ENCODE measurements around the gene DDO. TPM values are rescaled to one million over a fixed set of nuclear protein-coding genes. Genes with fewer than 3 reads are reported as not detected.

The DDO gene
- total RNA-seq, 2 experiments from 2014 or later = not detected

DNA sequence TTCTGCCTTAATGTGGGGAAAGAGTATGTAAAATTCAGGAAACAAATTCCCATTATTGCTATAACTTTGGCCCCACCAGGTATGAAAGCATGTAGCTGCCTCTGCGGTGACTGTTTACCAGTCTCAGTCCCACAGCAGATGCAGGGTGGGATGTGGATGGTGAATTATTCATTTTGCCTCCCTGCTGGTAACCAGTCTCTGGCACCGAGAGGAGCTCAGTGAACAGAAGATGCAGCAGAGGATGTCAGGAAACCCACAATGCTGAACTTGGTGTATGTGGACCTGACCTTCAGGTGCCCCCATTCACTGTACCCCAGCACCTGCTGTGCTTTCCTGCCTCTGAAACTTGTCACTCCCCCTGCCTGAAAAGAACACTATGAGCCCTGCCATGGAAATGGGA lies 48.4 kb downstream of the DDO start:
- H3K27me3 Mint-ChIP-seq = no peaks in the 10 kb centered on the region
- peaks cover 39% of the 10 kb centered on the region for H3K4me1 Mint-ChIP-seq
- H3K36me3 Mint-ChIP-seq = no peaks in the 10 kb centered on the region
- no peaks in the 10 kb centered on the region for H3K9me3 Mint-ChIP-seq
- H3K27ac Mint-ChIP-seq = no peak overlapping the region
- no peak overlapping the region for H3K4me3 Mint-ChIP-seq
- DNase-seq = no peak

DNA sequence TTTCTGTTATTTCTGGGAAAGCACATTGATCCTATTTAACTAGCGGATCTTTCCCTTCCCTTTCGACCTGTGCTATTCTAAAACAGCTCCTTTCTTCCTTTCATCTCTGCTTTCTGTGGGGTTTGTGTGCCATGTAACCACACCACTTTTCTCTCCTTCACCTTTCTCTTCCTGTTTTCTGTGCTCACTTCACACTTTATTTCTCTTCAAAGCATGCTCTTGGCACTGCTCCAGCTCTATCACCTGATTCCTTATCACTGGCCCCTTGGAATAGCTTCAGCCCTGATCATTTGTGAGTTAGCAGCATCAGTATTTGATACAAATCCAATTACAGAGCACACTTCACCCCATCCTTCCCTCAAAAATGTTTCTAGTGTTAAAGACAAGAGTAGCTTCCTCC lies 49.1 kb downstream of the DDO start:
- Mint-ChIP-seq H3K4me3 (no peak overlapping the region), H3K36me3 (no peaks in the 10 kb centered on the region), H3K4me1 (peaks cover 39% of the 10 kb centered on the region), H3K27me3 (no peaks in the 10 kb centered on the region), H3K27ac (no peak overlapping the region), H3K9me3 (no peaks in the 10 kb centered on the region)
- DNase-seq = no peak

DNA sequence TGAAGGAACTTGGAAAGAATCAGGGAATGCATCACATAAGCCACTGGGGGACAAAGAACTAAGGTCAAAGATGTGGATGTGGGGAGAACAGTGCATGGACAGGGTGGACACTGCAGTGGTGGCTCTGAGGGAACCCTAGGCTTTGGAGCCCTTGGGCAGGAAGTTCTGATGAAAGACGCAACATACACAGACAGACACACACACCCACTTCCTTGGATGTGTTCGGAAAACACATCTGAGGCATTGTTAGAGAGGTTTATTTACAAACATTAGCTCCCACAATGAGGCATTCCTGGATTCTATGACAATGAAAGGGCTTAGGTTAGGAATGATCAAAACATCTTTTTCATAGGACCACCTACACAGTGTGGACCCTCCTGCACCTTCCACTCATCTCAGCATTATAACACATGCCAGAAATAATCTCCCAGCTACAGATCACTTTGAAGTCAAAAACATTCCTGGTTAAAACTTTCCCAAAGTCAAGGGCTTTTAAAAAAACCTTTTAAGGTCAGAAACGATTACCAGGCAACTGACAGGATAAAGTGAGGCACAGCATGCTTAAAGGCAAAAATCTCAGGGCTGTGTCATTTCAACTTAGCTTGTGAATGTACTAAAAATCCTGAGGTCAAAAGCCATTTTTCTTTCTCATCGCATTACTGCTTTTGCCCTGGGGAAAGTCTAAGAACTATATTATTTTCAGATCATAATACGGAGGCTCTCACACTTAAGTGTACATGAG lies 50.8 kb downstream of the DDO start:
- no peaks in the 10 kb centered on the region for H3K36me3 Mint-ChIP-seq
- no peak for DNase-seq
- peaks cover 2% of the 10 kb centered on the region for H3K9me3 Mint-ChIP-seq
- H3K4me3 Mint-ChIP-seq = no peak overlapping the region
- H3K4me1 Mint-ChIP-seq = peaks cover 39% of the 10 kb centered on the region
- no peak overlapping the region for H3K27ac Mint-ChIP-seq
- H3K27me3 Mint-ChIP-seq = peaks cover under 1% of the 10 kb centered on the region

DNA sequence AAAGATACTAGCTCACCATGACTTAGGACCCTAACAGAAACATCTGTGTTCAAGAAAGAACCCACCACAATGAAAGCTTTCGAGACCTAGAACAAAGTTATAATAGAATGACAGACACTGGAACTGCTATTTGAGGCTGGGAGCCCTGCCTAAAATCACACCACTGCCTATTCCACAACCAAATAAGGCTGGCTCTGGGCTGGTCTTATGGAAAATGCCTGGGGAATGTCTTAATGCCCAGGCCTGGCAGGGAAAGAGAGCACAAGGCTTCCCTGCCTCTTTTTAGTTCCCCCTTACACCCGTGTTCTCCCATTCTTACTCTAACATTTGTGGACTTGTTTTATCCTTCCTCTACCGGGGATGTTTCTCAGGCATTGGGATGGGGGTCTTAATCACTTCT lies 51.6 kb downstream of the DDO start:
- Mint-ChIP-seq H3K36me3 (no peaks in the 10 kb centered on the region), H3K9me3 (peaks cover 2% of the 10 kb centered on the region), H3K4me3 (no peak overlapping the region), H3K27me3 (peaks cover 8% of the 10 kb centered on the region), H3K4me1 (peaks cover 40% of the 10 kb centered on the region), H3K27ac (no peak overlapping the region)
- no peak for DNase-seq

DNA sequence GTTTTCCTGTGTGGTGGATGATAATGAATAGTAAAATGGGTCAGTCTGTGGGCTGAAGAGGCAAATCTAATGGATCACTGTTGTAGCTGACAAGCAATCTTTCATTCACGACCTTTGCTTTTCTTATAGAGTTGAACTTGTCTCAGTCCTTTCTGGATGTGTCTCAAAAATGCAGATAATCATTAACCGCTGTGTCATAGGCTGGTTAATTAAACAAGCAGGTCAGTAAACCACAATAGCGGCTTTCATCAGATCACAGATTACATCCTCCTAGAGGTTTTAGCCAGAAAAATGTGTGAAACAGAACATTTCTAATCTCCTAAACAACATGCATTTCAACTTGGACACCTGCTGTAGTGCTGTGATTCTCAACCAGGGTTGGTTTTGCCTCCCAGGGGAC lies 54.7 kb downstream of the DDO start:
- H3K27ac Mint-ChIP-seq = no peak overlapping the region
- peaks cover 25% of the 10 kb centered on the region for H3K4me1 Mint-ChIP-seq
- H3K27me3 Mint-ChIP-seq = peaks cover 25% of the 10 kb centered on the region
- H3K36me3 Mint-ChIP-seq = no peaks in the 10 kb centered on the region
- peaks cover 2% of the 10 kb centered on the region for H3K9me3 Mint-ChIP-seq
- DNase-seq = no peak
- H3K4me3 Mint-ChIP-seq = no peak overlapping the region

DNA sequence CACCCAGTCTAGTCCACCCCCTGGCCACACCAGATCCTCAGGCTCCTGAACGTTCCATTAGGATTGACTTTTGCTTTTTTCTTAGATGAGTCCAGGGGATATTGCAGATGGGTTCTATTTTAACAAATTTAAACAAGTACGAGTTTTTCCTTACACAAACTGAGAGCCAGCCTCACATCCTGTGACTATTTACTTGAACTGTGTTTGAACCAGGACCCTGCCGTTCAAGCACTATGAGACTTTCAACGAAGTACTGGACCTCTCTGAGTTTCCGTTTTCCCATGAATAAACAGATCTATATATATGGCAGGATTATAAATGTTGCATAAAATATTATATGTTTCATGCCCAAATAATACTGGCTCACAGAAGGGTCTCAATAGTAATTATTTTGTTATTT lies 55.8 kb downstream of the DDO start:
- no peak for DNase-seq
- Mint-ChIP-seq H3K4me3 (peak overlapping the region; percentile 23), H3K36me3 (no peaks in the 10 kb centered on the region), H3K9me3 (peaks cover 2% of the 10 kb centered on the region), H3K4me1 (peaks cover 18% of the 10 kb centered on the region), H3K27me3 (peaks cover 25% of the 10 kb centered on the region), H3K27ac (no peak overlapping the region)

DNA sequence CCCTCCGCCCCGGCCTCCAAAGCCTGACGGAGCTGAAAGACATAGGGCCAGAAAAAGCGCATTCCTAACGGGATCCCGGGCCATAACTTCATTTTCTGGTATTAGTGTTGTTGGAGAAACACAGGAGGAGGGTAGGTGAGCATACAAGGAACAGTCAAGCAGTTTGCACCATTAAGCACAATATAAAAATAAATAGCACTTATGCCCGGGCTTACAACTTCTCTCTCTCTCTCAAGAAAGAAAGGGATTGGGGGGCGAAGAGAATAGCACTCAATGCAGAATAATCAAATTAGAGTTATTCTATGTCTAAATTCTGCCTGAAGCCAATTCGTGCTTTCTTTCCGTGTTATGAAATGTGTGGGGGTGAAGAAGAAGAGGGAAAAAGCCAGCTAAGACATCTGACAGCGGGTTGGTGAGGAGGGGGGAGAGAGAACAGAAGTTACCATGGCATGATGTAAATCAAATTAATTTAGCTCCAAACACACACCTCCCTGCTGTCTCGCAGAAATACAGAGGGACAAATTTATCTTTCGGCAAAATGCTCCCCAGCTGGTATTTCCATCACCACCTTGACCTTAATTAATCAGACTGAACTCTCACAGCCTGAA lies 56.7 kb downstream of the DDO start:
- Mint-ChIP-seq H3K27ac (no peak overlapping the region), H3K4me3 (peak overlapping the region; percentile 54), H3K36me3 (no peaks in the 10 kb centered on the region), H3K27me3 (peaks cover 25% of the 10 kb centered on the region), H3K4me1 (peaks cover 14% of the 10 kb centered on the region), H3K9me3 (peaks cover 2% of the 10 kb centered on the region)
- DNase-seq = no peak

DNA sequence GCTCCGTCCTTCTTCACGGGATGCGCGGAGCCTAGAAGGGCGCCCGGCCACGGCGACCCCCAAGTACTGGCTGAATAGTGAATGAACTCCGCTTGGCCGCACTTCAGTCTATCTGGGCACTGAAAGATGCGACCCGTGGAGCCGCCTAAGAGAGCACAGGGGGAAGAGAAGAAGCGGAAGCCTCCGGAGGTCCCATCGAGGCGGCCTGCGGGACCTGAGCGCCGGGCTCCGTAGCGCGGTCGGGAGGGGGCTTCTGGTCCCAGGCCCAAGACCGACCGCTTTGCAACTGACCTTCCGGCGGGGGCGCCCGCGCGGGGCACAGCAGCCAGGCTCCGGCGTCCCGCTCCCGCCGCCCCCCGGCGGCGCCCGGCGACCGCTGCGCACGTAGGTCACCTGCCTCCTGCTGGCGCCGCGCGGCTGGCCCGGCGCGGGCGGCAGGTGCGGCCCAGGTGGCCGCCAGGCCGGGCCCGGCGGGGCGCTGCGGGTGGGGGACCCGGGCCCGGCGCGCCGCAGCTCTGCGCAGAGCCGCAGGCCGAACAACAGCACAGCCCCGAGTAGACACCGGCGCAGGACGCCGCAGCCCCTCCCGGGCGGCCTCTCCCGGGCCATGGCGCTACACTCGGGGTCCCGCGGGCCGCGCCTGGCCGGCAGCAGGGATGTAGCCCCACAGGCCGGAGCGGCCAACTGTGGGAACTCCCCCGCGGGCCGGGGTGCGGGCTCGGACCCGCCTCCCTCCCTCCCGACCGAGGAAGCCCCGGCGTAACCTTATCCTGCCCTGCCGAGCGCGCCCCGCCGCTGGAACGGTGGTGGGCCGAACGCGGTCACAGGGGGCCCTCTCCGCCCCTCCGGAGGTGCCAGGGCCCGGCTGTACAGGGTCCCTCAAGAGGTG lies 57.5 kb downstream of the DDO start, which contains the start of gene METTL24:
METTL24 (minus strand) TSS at position 686 of the 889 bp plus-strand sequence; CDS start at position 609, 77 bp downstream.
- H3K4me3 Mint-ChIP-seq = peak within 1 kb of the TSS; percentile 84
- H3K27me3 Mint-ChIP-seq = peaks cover 25% of the 10 kb centered on the region
- peaks cover 2% of the 10 kb centered on the region for H3K9me3 Mint-ChIP-seq
- no peaks in the 10 kb centered on the region for H3K36me3 Mint-ChIP-seq
- peak within 1 kb of the TSS; percentile 67 for H3K27ac Mint-ChIP-seq
- peaks cover 14% of the 10 kb centered on the region for H3K4me1 Mint-ChIP-seq
- DNase-seq = peak; percentile 37

DNA sequence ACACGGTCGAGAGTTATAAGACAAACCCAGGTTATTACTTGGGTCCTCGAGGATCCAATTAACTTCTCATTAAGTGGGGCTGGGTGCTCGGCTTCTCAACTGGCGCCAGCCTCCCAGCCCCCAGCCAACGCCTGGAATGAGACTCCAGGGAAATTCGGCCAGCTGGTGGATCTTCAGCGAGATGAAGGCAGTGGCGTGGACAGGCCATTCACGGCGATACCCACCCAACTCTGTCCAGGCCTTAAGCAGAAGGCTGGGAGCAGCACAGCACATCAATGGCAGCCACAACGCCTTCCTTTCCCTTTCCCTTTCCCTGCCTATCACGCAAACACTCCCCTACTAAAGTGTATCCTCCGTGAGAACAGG lies 58.1 kb downstream of the DDO start:
- no peak for DNase-seq
- Mint-ChIP-seq H3K36me3 (no peaks in the 10 kb centered on the region), H3K27me3 (peaks cover 25% of the 10 kb centered on the region), H3K4me1 (peaks cover 14% of the 10 kb centered on the region), H3K27ac (peak overlapping the region; percentile 67), H3K4me3 (peak overlapping the region; percentile 84), H3K9me3 (peaks cover 2% of the 10 kb centered on the region)

DNA sequence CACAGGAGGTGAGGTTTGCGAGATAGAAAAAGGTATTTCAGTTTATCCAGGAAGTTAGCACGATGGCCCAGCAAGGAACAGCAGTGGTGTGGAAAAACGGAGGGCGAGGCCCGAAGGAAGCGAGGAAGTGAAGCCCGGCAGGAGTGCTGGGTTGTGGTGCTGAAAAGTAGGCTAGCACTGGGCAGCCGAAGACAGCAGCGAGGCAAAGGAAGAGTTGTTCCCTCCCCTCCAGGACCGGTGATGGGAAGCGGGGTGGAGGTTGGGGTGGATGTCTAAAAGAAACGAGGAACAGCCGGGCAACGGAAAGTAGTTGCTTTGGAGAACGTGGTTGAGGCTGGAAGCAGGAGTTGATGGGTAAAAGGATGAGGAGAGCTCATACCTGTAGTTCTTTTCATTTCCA lies 58.6 kb downstream of the DDO start:
- H3K27me3 Mint-ChIP-seq = peaks cover 25% of the 10 kb centered on the region
- peaks cover 2% of the 10 kb centered on the region for H3K9me3 Mint-ChIP-seq
- peaks cover 14% of the 10 kb centered on the region for H3K4me1 Mint-ChIP-seq
- no peak for DNase-seq
- H3K36me3 Mint-ChIP-seq = no peaks in the 10 kb centered on the region
- no peak overlapping the region for H3K27ac Mint-ChIP-seq
- peak overlapping the region; percentile 84 for H3K4me3 Mint-ChIP-seq

DNA sequence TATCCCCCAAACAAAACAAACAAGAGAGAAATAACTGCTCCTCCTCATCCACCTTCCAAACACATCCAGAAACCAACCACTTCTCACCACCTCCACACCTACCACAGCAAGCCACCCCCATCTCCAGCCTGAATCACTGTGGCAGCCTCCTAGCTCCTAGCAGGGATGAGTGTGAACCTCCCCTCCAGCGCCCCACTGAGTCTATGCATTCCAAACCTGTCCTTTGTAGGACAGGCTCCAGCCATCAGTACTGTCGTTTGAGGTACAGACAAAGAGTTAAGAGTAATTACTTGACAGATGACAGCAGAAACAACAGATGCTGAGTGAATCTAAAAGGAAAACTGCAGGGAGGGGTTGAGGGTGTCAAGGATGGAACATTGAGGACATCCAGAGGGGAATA lies 59.6 kb downstream of the DDO start:
- H3K27me3 Mint-ChIP-seq = peaks cover 25% of the 10 kb centered on the region
- no peak overlapping the region for H3K27ac Mint-ChIP-seq
- no peaks in the 10 kb centered on the region for H3K36me3 Mint-ChIP-seq

DNA sequence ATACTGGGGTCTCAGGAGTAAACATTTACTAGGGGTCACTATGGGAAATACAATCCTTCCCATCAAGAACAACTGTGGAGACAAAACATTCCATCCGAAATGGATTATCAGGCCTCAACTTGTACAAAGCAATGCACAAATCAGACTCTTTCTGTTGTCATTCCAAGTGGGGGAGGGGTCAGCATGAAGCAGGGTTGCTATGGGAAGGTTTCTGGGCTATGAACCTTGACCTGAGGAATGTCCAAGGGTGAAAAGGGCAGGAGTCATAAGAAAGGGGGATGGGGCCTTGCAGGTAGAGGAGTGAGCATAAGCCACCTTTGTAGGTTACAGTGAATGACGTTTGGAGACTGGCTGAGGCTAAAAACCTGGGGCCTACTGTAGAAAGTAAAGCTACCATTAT lies 60.4 kb downstream of the DDO start:
- Mint-ChIP-seq H3K36me3 (no peaks in the 10 kb centered on the region), H3K9me3 (no peaks in the 10 kb centered on the region), H3K4me3 (no peak overlapping the region), H3K27ac (no peak overlapping the region), H3K27me3 (peaks cover 25% of the 10 kb centered on the region), H3K4me1 (peaks cover 14% of the 10 kb centered on the region)
- DNase-seq = no peak

More for the DNA sequence above, 59.6 kb downstream of the DDO start:
- no peak for DNase-seq
- Mint-ChIP-seq H3K4me3 (no peak overlapping the region), H3K9me3 (no peaks in the 10 kb centered on the region), H3K4me1 (peaks cover 14% of the 10 kb centered on the region)

DNA sequence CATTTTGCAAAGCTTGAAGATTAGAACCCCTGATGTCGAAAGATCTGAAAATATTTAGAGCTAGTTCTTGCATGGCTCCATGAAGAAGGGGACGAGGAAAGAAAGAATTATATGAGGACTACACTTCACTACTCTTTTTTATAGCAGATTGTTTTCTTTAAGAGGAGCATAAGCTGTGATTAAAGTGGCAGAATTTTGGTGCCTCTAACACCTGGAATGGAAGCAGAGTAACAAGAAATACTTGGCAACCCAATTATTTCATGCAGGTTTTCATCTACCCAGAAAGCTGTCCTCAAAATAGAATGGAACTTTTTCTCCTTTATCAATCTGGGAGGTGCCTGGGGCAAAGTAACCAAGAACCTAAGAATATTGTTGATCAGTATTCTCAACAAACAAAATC lies 61.2 kb downstream of the DDO start:
- H3K4me1 Mint-ChIP-seq = peaks cover 14% of the 10 kb centered on the region
- no peaks in the 10 kb centered on the region for H3K9me3 Mint-ChIP-seq
- peaks cover 21% of the 10 kb centered on the region for H3K27me3 Mint-ChIP-seq
- no peaks in the 10 kb centered on the region for H3K36me3 Mint-ChIP-seq
- no peak overlapping the region for H3K27ac Mint-ChIP-seq
- no peak for DNase-seq
- H3K4me3 Mint-ChIP-seq = no peak overlapping the region

DNA sequence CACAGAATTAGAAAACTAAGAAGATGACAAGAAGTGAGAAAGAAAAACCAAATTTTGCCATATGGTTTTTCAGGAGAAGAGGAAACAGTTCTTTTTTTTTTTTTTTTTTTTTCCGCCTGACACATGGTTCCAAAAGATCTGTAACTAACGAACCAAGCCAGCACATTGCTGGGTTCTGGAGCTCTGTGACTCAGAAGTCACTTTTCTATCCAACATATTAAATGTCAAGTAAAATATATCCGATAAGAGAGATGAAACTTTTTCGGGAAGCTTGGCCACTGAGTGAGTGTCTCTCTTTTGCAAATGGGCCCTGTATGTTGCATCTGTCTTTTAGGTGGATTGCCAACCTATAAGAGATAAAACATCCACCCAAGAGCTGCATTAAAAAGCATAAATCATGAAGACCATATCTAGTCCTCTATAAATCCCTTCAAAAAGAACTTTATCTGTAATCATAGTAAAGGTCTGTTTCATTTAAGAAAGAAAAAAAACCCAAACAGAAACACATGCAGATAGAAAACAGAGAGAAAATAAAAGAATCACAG lies 61.8 kb downstream of the DDO start:
- Mint-ChIP-seq H3K27ac (no peak overlapping the region), H3K36me3 (no peaks in the 10 kb centered on the region), H3K27me3 (peaks cover 15% of the 10 kb centered on the region), H3K9me3 (no peaks in the 10 kb centered on the region), H3K4me1 (peaks cover 12% of the 10 kb centered on the region), H3K4me3 (no peak overlapping the region)
- no peak for DNase-seq

Data from activated naive CD8-positive, alpha-beta T cell treated with anti-CD3 and anti-CD28 coated beads for 36 hours (primary cell).